ENCODE data around the gene HSPB1. TPM values are rescaled to one million over a fixed set of nuclear protein-coding genes. Genes with fewer than 3 reads are reported as not detected.
A peak's percentile ranks its signal among the peaks of the same experiment; 100 is the strongest.
"Not testable (repeated sequence)": the region's sequence is repeated elsewhere in the genome, so short reads cannot be mapped to it uniquely, and the experiment has no call there.

The HSPB1 gene
- total and polyA plus RNA-seq, 4 donors: 25.5 to 186 (median 104) TPM

GRCh38 chr7:76314042-76314721 is 11.7 kb downstream of the HSPB1 start:
- DNase-seq (ENCODE audit: low spot score): peak; percentile 99
- Histone ChIP-seq H3K9ac (ENCODE audit: low read depth in 1 of 2, low read length in 2 of 2) (no peak overlapping the region), H3K4me1 (ENCODE audit: control insufficient read depth in 4 of 4, insufficient read depth in 4 of 4, low read length in 3 of 4) (peaks cover 2 to 21% (median 16%) of the 10 kb centered on the region in 4 donors), H3K4me3 (ENCODE audit: low read depth in 1 of 3, low read length in 3 of 3) (no peak overlapping the region), H3K36me3 (ENCODE audit: control insufficient read depth in 4 of 4, insufficient read depth in 3 of 4, low read depth in 1 of 4, low read length in 3 of 4) (no peaks in the 10 kb centered on the region), H3K9me3 (ENCODE audit: control insufficient read depth in 4 of 4, low read length in 3 of 4) (no peaks in the 10 kb centered on the region), H3K27me3 (ENCODE audit: control insufficient read depth in 4 of 4, insufficient read depth in 4 of 4, low read length in 3 of 4) (no peaks in the 10 kb centered on the region), H3K27ac (ENCODE audit: low read depth in 1 of 2, low read length in 2 of 2) (no peak overlapping the region)
- 8% methylated on average over 15 of the region's 15 CpGs for WGBS
- TF ChIP-seq ZBTB33 (IDR thresholded peaks at IDR 0.05) (no peak), FOXA2 (IDR thresholded peaks at IDR 0.05) (no peak), SP1 (IDR thresholded peaks at IDR 0.05) (no peak), JUND (IDR thresholded peaks at IDR 0.05) (no peak), REST (IDR thresholded peaks at IDR 0.05) (peak; percentile 50), HNF4A (conservative IDR thresholded peaks at IDR 0.05) (peak; percentile 3 to 37), RXRA (IDR thresholded peaks at IDR 0.05) (peak; percentile 55 to 75), ATF3 (IDR thresholded peaks at IDR 0.05) (no peak), RAD21 (IDR thresholded peaks at IDR 0.05) (peak; percentile 100), FOXA1 (IDR thresholded peaks at IDR 0.05) (peak; percentile 63), YY1 (IDR thresholded peaks at IDR 0.05) (peak; percentile 53), HNF4G (IDR thresholded peaks at IDR 0.05) (no peak), TAF1 (conservative IDR thresholded peaks at IDR 0.05) (no peak), EGR1 (IDR thresholded peaks at IDR 0.05; ENCODE audit: low read depth in 2 of 2) (no peak), GABPA (IDR thresholded peaks at IDR 0.05 in 1 of 2, conservative IDR thresholded peaks at IDR 0.05 in 1 of 2) (no peak), MAX (IDR thresholded peaks at IDR 0.05) (no peak), NR2F2 (IDR thresholded peaks at IDR 0.05) (peak; percentile 4), CTCF (IDR thresholded peaks at IDR 0.05; ENCODE audit: low read depth, low read length, missing input control) (peak; percentile 100)

GRCh38 chr7:76314740-76315139 is 12.3 kb downstream of the HSPB1 start:
- not testable (repeated sequence) for H3K27ac ChIP-seq (ENCODE audit: low read depth in 1 of 2, low read length in 2 of 2); H3K9ac ChIP-seq (ENCODE audit: low read depth in 1 of 2, low read length in 2 of 2); DNase-seq (ENCODE audit: low spot score); H3K36me3 ChIP-seq (ENCODE audit: control insufficient read depth in 4 of 4, insufficient read depth in 3 of 4, low read depth in 1 of 4, low read length in 3 of 4); H3K9me3 ChIP-seq (ENCODE audit: control insufficient read depth in 4 of 4, low read length in 3 of 4); H3K27me3 ChIP-seq (ENCODE audit: control insufficient read depth in 4 of 4, insufficient read depth in 4 of 4, low read length in 3 of 4); H3K4me3 ChIP-seq (ENCODE audit: low read depth in 1 of 3, low read length in 3 of 3)
- H3K4me1 ChIP-seq (ENCODE audit: control insufficient read depth in 4 of 4, insufficient read depth in 4 of 4, low read length in 3 of 4): peaks cover 3 to 23% (median 18%) of the 10 kb centered on the region in 4 donors
- WGBS: 62% methylated on average over 6 of the region's 6 CpGs
